ENCODE data around the gene PODN.

PODN gene

GRCh38 chr1:53091841-53092645, 30.0 kb downstream of the PODN start:
- Histone ChIP-seq H3K36me3 (ENCODE audit: insufficient read depth, low read length) (no peaks in the 10 kb centered on the region), H2AFZ (ENCODE audit: low read depth, low read length) (no peak overlapping the region), H3K4me1 (ENCODE audit: insufficient read depth, low read length) (no peaks in the 10 kb centered on the region), H3K4me3 (ENCODE audit: low read length) (no peak overlapping the region), H3K9me3 (ENCODE audit: low read length) (peaks cover 3% of the 10 kb centered on the region), H3K27me3 (ENCODE audit: insufficient read depth, low read length) (peaks cover 2% of the 10 kb centered on the region)

GRCh38 chr1:53092659-53093450, 30.8 kb downstream of the PODN start:
- Histone ChIP-seq H3K36me3 (ENCODE audit: insufficient read depth, low read length) (no peaks in the 10 kb centered on the region), H3K4me3 (ENCODE audit: low read length) (no peak overlapping the region)

GRCh38 chr1:53093451-53093754, 31.4 kb downstream of the PODN start:
- H3K36me3 ChIP-seq (ENCODE audit: insufficient read depth, low read length), result no peaks in the 10 kb centered on the region
- no peaks in the 10 kb centered on the region for H3K4me1 ChIP-seq (ENCODE audit: insufficient read depth, low read length)
- no peak overlapping the region for H3K4me3 ChIP-seq (ENCODE audit: low read length)
- H3K27me3 ChIP-seq (ENCODE audit: insufficient read depth, low read length), result peaks cover 2% of the 10 kb centered on the region
- H3K9me3 ChIP-seq (ENCODE audit: low read length), result peaks cover 8% of the 10 kb centered on the region
- H2AFZ ChIP-seq (ENCODE audit: low read depth, low read length), result no peak overlapping the region

More at GRCh38 chr1:53092659-53093450, 30.8 kb downstream of the PODN start:
- peaks cover 2% of the 10 kb centered on the region for H3K27me3 ChIP-seq (ENCODE audit: insufficient read depth, low read length)
- no peaks in the 10 kb centered on the region for H3K4me1 ChIP-seq (ENCODE audit: insufficient read depth, low read length)
- peaks cover 3% of the 10 kb centered on the region for H3K9me3 ChIP-seq (ENCODE audit: low read length)
- H2AFZ ChIP-seq (ENCODE audit: low read depth, low read length), result no peak overlapping the region

- no peak overlapping the region for H2AFZ ChIP-seq (ENCODE audit: low read depth, low read length)
- no peaks in the 10 kb centered on the region for H3K4me1 ChIP-seq (ENCODE audit: insufficient read depth, low read length)
- peaks cover 2% of the 10 kb centered on the region for H3K27me3 ChIP-seq (ENCODE audit: insufficient read depth, low read length)
- H3K9me3 ChIP-seq (ENCODE audit: low read length), result peaks cover 13% of the 10 kb centered on the region
- H3K36me3 ChIP-seq (ENCODE audit: insufficient read depth, low read length), result no peaks in the 10 kb centered on the region
- no peak overlapping the region for H3K4me3 ChIP-seq (ENCODE audit: low read length)
Measured at GRCh38 chr1:53093778-53094532, 31.9 kb downstream of the PODN start.

GRCh38 chr1:53094533-53094919, 32.5 kb downstream of the PODN start:
- Histone ChIP-seq H3K4me1 (ENCODE audit: insufficient read depth, low read length) (no peaks in the 10 kb centered on the region), H3K9me3 (ENCODE audit: low read length) (peaks cover 18% of the 10 kb centered on the region), H3K4me3 (ENCODE audit: low read length) (no peak overlapping the region), H2AFZ (ENCODE audit: low read depth, low read length) (no peak overlapping the region), H3K27me3 (ENCODE audit: insufficient read depth, low read length) (peaks cover 2% of the 10 kb centered on the region), H3K36me3 (ENCODE audit: insufficient read depth, low read length) (no peaks in the 10 kb centered on the region)

- Histone ChIP-seq H3K27me3 (ENCODE audit: insufficient read depth, low read length) (no peaks in the 10 kb centered on the region), H3K4me1 (ENCODE audit: insufficient read depth, low read length) (peaks cover 16% of the 10 kb centered on the region), H2AFZ (ENCODE audit: low read depth, low read length) (no peak overlapping the region), H3K9me3 (ENCODE audit: low read length) (peaks cover 18% of the 10 kb centered on the region), H3K36me3 (ENCODE audit: insufficient read depth, low read length) (no peaks in the 10 kb centered on the region), H3K4me3 (ENCODE audit: low read length) (no peak overlapping the region)
Measured at GRCh38 chr1:53104289-53104913, 42.4 kb downstream of the PODN start.

GRCh38 chr1:53107090-53107489, 45.1 kb downstream of the PODN start:
- Histone ChIP-seq H2AFZ (ENCODE audit: low read depth, low read length) (no peak overlapping the region), H3K9me3 (ENCODE audit: low read length) (no peaks in the 10 kb centered on the region), H3K4me3 (ENCODE audit: low read length) (no peak overlapping the region), H3K27me3 (ENCODE audit: insufficient read depth, low read length) (no peaks in the 10 kb centered on the region), H3K36me3 (ENCODE audit: insufficient read depth, low read length) (no peaks in the 10 kb centered on the region), H3K4me1 (ENCODE audit: insufficient read depth, low read length) (peaks cover 16% of the 10 kb centered on the region)

- H3K36me3 ChIP-seq (ENCODE audit: insufficient read depth, low read length), result no peaks in the 10 kb centered on the region
- H2AFZ ChIP-seq (ENCODE audit: low read depth, low read length), result no peak overlapping the region
- peaks cover 16% of the 10 kb centered on the region for H3K4me1 ChIP-seq (ENCODE audit: insufficient read depth, low read length)
- H3K27me3 ChIP-seq (ENCODE audit: insufficient read depth, low read length), result no peaks in the 10 kb centered on the region
- no peak overlapping the region for H3K4me3 ChIP-seq (ENCODE audit: low read length)
- no peaks in the 10 kb centered on the region for H3K9me3 ChIP-seq (ENCODE audit: low read length)
Measured at GRCh38 chr1:53107570-53108322, 45.7 kb downstream of the PODN start.

GRCh38 chr1:53108646-53109580, 46.9 kb downstream of the PODN start:
- H3K9me3 ChIP-seq (ENCODE audit: low read length), result no peaks in the 10 kb centered on the region
- H3K27me3 ChIP-seq (ENCODE audit: insufficient read depth, low read length), result peaks cover under 1% of the 10 kb centered on the region
- H2AFZ ChIP-seq (ENCODE audit: low read depth, low read length), result no peak overlapping the region
- no peaks in the 10 kb centered on the region for H3K36me3 ChIP-seq (ENCODE audit: insufficient read depth, low read length)
- H3K4me3 ChIP-seq (ENCODE audit: low read length), result no peak overlapping the region
- peaks cover 14% of the 10 kb centered on the region for H3K4me1 ChIP-seq (ENCODE audit: insufficient read depth, low read length)

GRCh38 chr1:53110370-53111072, 48.5 kb downstream of the PODN start:
- Histone ChIP-seq H3K4me3 (ENCODE audit: low read length) (no peak overlapping the region), H2AFZ (ENCODE audit: low read depth, low read length) (no peak overlapping the region), H3K4me1 (ENCODE audit: insufficient read depth, low read length) (no peaks in the 10 kb centered on the region), H3K27me3 (ENCODE audit: insufficient read depth, low read length) (peaks cover 5% of the 10 kb centered on the region), H3K36me3 (ENCODE audit: insufficient read depth, low read length) (no peaks in the 10 kb centered on the region), H3K9me3 (ENCODE audit: low read length) (no peaks in the 10 kb centered on the region)

- no peaks in the 10 kb centered on the region for H3K36me3 ChIP-seq (ENCODE audit: insufficient read depth, low read length)
- no peaks in the 10 kb centered on the region for H3K4me1 ChIP-seq (ENCODE audit: insufficient read depth, low read length)
- H3K9me3 ChIP-seq (ENCODE audit: low read length), result no peaks in the 10 kb centered on the region
- no peak overlapping the region for H2AFZ ChIP-seq (ENCODE audit: low read depth, low read length)
- peaks cover 5% of the 10 kb centered on the region for H3K27me3 ChIP-seq (ENCODE audit: insufficient read depth, low read length)
- no peak overlapping the region for H3K4me3 ChIP-seq (ENCODE audit: low read length)
Measured at GRCh38 chr1:53111073-53111556, 49.1 kb downstream of the PODN start.
